ENCODE data around the gene NUAK2.

DNA sequence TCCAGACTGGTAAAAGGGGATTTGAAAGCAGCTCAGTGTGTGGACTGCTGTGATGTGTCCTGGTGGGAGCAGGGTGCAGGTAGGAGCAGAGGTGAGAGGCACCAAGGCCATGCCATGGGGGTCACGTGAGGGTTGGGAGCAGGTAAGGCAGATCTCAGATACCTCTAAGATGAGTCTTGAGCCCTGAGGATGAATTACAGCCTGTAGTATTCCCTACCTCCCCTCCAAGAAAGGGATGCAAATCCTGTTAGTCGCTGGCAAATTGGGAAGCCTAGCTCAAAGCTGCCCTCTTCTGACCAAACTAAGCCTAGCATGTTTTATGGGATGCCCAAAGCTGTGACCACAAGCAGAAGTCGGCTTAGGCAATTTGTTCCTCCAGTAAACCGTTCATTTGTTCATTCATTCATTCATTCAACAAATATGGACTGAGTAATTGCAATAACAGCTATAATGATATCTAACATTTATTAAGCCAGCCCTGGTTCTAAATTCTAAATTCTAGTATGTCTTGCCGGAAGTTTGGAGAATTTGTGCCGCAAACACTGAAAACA, 3.9 kb upstream of the NUAK2 start:
- TF ChIP-seq CTCF (IDR thresholded peaks at IDR 0.05) (peak; percentile 66 to 78 (median 71)), POLR2A (IDR thresholded peaks at IDR 0.05) (no peak), EP300 (IDR thresholded peaks at IDR 0.05) (no peak)

Measured in ovary (tissue), 3 donors.